ACHN (cell line): ENCODE data around the gene FHIT.

ENCODE experiments used
- DNase-seq: peaks from one replicate; pipeline ENCODE4 v3.0.0-alpha.2; 2015
- in situ Hi-C: cut with HindIII; loops from 2 replicates; pipeline ENCODE4 v1.10.0; 2017; ENCODE audit warnings: low sequenced_read_pairs, low pct_ligation_motif_present, low pct_unique_long_range_greater_than_20kb

Gene FHIT

GRCh38 chr3:59899061-59899460 lies 1352.2 kb downstream of the FHIT start:
- in situ Hi-C loops, result no loop called here
- no peak for DNase-seq

- DNase-seq, result no peak
- in situ Hi-C loops, result no loop called here
Measured at GRCh38 chr3:59895972-59896371, 1355.3 kb downstream of the FHIT start.

DNA sequence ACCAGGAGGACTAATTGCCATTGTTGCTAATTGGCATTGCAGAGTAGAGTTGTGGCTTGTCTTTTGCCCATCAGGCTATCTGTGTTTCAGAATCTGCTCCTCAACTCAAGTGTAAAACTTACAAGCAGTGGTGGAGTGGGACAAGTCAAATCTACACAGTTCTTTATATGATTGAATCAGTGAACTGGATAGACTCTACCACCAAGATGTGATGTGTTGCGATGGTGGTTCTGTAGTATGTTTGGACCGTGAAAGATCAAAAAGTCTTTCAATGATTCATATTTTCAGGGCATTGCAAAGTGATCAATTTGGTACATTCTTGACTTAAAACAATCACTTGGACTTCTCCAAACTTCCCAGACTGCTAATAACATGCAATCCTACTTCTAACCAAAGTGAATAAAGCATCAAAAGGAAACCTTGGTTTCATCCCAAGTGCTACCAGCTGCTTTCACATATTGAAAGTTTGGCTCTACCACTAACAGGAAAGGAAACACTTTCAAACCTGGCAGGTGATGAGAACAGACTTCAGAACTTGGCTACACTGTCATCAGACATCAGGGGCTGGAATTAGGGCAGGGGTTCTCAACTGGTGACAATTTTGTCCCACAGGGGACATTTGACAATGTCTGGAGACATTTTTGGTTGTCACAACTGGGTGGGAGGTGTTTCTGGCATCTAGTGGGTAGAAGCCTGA lies 1356.7 kb downstream of the FHIT start:
- DNase-seq, result no peak
- in situ Hi-C loops, result no loop called here

DNA sequence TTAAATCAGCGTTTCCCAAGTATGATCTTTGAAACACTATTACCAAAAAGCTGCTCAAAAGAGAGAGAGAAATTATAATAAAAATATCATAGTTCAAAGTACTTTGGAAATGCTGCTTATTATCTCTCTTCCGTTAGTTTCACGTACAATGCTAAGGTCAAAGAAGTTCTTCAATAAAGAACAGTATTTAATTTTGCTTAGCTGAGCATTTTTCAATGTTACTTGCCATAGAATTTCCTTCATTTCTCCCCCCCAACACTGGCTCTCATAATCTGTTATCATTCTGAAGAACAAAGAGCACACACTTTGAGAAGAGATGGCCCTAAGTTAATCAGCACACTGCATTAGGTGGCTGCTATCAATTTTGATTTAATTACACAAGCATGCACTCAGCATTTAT lies 1360.6 kb downstream of the FHIT start:
- in situ Hi-C loops, result no loop called here
- no peak for DNase-seq

DNA sequence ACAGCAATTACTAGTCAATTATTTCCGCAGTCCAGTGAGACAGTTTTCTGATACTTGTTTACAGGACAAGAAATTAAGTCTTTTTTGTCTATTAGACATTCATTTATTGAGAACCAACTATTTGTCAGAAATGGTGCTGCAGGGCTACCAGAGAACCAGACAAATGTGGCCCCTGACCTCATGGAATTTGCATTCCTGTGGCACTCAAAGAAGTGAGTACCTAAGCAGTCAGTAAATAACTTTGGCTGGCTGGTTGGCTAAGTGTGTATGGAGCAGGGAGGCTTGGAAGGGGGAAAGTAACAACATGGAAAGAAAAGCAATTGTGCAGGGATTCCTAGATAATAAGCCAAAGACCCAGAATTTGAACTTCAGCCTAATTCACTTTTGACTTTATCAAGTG lies 1364.5 kb downstream of the FHIT start:
- no peak for DNase-seq
- in situ Hi-C loops, result no loop called here

DNA sequence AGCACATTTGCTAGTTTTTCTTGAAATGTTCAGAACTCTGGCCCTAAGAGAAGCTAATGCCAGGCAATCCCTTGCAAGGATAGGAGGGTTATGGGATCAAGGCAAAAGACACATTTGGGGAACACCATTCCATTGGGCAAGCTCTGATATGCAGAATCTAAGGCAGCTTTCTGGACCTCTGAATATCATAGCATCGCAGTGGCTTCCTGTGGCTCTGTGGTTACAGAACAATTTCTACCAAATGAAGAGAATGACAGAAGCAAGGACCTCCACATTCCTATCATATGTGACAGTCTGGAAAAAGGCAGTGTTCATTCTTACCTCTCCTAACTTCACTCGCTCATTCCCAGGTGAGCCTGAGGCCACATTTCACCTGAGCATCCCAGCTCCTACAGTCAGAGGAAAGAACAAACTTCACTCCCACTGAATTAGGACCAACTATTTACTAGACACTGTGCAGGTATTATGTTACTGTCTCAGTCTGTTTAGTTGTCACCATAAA lies 1365.3 kb downstream of the FHIT start:
- in situ Hi-C loops, result no loop called here
- no peak for DNase-seq

DNA sequence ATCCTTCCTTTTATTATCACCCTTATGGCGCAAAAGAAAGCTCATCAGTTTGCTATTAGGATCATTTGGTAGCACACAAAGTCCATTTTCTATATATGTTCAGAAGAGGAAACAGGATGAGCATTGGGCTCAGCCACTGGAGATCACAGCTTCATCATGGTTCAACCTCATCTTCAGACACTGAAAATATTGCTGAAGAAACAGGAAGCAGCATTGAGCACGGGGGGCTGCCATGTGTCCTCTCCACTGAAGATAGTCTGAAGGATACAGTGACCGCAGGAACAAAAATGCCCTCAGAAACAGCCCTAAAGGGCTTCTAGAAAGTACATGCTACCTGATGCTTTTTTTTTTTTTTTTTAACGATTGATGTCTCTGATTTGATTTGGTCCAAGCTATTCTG lies 1366.2 kb downstream of the FHIT start:
- DNase-seq, result no peak
- in situ Hi-C loops, result no loop called here

DNA sequence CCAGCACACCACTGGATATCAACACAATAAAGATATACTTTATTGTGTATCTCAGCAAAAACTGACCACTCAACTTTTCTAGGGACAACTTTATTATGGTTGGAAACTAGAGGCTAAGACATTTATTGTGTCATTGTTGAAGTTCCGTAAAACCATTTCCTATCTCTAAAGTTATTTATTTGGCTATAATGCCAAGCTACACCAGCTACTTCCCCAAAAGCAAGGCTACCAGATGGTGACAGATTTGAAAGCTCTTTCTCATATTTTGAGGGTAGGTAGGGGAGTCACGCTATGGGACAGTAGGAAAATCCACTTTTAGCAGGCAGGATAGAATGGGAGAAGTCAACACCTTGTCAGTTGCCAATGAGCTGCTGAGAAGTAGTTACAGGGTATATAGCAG lies 1366.8 kb downstream of the FHIT start:
- no peak for DNase-seq
- in situ Hi-C loops, result no loop called here

DNA sequence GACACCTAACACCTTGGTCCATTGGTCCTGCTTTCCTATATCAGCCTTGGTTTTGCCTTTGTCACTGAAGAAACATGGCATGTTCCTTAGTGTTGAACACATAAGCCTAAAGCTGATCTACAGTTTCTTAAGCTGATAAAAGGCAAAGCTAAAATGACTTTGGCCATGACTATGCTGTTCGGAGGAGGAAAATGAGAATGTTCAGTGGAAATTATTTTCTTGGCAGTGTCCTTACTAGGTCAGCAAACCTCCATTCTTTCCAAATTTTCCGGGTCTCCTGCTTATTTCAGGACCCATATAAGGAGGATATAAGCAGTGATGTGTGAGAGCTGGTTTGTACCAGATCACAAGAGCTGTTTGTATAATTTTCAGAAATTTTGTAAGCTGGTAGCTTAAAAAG lies 1368.5 kb downstream of the FHIT start:
- DNase-seq, result no peak
- in situ Hi-C loops, result no loop called here

GRCh38 chr3:59880717-59881116 lies 1370.5 kb downstream of the FHIT start:
- in situ Hi-C loops, result no loop called here
- no peak for DNase-seq

DNA sequence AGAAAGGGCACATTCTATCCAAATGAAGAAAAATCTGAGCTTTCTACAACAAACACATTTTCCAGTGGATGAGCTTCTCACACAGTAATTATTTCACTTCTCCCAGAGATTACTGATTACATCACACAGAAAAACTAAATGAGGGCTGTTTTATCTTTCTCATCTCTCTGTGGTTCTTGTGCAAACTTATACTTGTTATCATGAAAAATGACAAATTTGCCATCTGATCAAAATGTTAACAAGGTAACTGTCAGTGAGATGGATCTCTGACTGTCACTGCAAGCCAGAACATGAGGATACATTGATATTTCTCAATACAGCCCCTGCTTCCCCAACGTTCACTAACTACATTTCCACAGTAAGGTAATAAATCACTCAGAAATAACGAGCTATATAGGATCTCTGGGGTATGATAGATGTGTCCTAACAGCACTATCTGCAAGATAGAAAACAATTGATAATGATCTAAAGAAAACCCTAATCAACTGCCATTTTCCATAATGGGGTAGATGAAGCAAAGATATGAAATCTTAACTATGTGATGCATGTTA lies 1372.1 kb downstream of the FHIT start:
- in situ Hi-C loops, result no loop called here
- DNase-seq, result no peak

DNA sequence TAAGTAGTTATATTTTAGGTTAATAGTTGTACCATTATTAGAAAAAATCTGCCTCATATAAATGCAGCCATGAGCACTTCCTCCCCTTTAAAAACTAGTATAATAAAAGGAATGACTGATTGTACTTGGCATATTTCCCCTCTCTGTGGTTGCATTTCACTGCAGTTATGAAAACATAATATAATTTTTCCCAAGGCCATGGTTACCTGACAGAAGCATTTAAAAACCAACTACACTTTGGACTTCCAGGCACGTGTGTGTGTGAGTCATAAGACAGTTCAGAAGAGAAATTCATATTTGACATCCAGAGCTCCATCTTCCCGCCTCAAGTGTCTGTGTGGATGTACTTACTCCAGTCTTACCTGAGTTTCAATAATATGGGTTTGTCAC lies 1373.2 kb downstream of the FHIT start:
- in situ Hi-C loops, result no loop called here
- DNase-seq, result no peak

DNA sequence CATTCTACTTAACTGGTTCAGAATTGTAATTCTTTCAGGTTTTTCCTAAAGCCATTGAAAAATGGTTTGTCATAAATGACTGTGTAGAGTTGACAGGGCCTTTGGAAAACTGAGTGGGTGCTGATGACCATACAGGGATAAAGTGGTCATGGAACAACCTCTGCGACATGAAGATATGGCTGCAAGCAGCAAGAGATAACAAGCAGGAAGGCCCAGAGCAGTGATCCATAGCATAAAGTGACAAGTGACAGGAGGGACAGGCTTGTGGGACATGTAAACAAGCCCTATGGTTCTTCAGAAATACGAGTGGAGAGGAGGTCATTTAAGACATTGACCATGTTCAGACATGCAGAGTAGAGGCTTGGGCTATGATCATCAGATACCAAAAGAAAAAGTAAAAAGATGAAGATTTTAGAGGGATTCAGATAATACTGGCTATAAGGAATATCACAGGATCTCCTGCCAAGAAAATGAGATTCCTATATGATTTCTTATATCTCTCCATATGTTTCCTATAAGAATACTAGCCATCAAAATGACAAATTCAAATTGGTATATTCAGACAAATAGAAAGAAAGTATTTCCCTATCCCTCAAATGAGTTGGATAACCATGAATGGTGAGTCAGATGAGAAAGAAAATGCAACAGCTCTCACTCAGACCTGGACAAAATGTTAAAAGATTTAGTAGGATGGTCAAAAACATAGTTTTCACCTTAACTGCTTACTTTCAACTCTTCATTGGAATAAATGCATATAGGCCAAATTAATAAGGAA lies 1373.8 kb downstream of the FHIT start:
- in situ Hi-C loops, result no loop called here
- no peak for DNase-seq

DNA sequence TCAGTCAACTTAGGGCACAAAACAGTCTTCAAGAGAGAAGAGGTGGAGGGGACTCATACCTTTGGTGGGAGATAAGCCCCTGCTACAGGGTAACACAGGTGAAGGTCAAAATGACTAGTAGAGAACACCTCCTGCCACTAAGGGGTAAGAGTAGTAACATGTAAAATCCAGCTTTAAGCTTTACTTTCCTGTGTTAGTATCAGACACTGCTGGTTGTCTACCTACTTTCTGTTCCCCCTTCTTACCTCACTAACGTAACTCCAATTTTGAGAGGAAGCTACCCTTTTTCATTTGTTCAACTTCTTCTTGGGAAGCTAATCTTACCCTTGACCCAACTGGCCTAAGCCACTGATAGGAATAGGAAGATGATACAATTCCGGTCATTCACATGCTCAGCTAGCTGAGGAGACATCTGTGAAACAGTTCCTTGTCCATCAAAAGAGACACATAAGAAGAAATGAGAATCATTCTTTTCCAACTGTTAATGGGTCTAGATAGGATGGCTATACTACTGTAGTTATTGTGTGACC lies 1374.7 kb downstream of the FHIT start:
- in situ Hi-C loops, result no loop called here
- no peak for DNase-seq

DNA sequence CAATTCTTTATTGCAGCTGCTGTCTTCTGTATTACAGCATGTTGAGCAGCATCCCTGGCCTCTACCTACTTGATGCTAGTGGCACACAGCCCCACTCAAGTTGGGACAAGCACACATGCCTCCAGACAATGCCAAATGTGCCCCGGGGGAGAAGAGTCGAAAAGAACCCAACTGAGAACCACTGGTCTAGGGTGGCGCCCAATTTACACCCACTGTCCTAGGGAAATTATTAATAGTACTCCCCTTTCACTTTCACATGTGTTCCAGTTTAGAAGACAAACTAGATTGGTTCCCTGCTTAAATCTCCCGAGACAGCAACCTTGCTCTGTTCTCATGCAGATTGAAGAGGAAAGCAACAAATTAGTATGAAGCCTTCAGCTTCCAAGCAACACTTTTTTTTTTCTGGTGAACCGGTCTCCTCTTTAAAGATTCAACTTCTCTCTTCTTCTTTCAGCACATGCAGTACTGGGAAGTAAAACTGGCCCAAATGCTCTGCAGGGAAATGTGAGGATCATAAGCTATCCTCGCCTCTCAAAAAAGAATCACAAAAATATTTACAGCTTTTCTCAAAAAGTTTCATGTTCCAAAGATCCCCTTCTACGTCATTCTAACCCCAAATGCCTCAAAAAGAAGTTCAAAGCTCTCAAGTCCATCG lies 1377.5 kb downstream of the FHIT start:
- DNase-seq, result no peak
- in situ Hi-C loops, result no loop called here

DNA sequence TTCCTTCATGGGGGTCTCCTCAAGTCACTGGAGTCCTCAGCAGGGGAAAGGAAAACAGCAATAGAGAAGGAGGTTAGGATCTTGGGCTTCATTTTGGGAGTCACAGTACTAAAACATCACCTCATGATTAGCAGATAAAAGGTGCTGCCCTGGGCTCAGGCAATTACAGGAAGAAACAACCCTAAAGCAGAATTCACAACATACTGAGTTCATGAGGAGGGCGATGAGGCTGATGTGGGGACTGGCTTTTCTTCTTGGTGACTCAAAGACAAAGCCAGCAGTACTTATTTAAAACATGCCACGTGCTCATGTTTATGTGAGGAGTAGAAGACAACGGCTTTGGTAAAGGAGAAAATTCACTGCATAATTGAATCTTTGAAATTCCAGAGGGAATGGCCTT lies 1379.1 kb downstream of the FHIT start:
- in situ Hi-C loops, result no loop called here

DNA sequence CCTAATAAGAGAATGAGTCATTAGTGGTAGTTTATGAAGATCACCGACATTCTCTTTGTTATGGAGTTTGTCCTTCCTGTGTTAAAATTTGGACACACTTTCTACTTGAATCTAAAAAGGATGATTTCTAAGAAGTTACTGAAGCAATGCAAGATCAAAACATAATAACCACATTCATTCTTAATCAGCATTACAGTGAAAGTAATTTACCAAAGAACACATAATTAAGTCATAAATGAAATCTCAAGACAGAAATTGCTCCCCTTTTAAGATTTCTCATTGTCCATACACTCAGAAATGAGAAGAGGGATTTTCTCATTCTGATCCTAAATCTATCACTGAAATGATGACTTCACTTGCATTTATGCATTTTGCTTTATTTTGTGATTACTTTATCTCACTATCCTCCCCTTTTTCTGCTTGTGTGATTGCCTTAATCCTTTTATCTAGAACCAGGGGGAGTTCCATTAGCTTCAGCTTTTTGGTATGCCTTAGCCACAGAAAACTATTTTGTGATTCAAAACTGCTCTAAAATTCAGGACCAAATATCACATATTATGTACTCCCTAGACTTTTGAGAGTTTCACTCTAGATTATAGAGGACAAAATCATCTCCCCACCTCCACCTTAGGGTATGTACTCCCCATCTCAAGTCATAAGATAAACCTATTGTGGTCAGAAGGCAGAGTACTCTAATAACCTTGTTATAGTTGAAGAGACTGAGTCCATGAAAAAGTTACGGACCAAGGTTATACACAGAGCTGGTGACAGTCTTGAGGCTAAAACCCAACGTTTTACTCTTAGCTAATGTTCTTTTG lies 1383.9 kb downstream of the FHIT start:
- in situ Hi-C loops, result no loop called here
- DNase-seq, result no peak

More for the DNA sequence above, 1379.1 kb downstream of the FHIT start:
- DNase-seq, result no peak

DNA sequence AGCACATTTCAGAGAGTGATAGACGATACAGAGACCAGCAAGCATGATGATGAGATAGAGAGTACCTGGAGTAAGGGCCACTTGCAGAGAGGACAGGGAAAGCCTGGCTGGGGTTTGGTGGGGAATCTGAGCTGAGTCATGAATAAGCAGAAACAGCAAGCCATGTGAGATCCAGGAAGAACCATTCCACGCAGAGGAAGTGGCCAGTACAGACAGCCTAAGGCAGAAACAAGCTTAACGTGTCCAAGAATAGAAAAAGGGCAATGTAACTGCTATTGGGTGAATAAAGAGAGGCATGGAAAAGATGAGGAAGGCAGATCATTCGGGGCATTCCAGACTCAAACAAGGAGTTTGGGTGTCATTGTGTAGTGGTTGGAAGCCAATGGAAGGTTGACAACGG lies 1385.2 kb downstream of the FHIT start:
- DNase-seq, result no peak
- in situ Hi-C loops, result no loop called here
